NOMO-1 treated with dmso at 0.1 percent for 144 hours (cell line): ENCODE results near the gene OVCH1.
A peak's percentile ranks its signal among the peaks of the same experiment; 100 is the strongest.

Experiments used
- DNase-seq: peaks from one replicate; lab custom pipeline; 2025; ENCODE audit not compliant: unreplicated experiment; lab: John Stamatoyannopoulos, UW

Gene OVCH1

GRCh38 chr12:29497588-29497987, at the start of gene OVCH1:
Gene OVCH1 (minus strand): TSS chr12:29497686. CDS start chr12:29497686, 0 bp downstream.
- no peak for DNase-seq

DNA sequence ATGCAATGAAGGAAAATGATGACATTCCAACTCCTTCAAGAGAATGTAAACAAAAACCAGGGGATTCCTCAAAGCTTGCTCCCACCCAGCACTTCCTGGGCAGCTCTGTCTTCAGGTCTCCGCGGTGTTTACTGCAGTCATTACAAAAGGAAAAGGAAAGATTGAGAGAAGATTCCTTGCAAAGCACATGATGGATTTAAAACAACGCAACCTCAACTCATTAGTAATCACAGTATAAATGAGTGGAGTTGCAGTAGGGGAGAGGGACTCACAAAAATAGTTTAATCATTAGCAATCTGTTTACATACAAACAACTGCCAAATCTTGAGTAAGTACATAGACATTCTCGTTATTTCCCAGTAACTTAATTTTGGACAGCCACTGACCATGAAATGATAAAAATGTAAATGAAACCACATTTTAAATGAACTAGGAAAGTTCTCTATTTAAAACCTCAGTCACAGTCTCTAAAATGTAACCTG, 49.7 kb upstream of the OVCH1 start:
- no peak for DNase-seq

GRCh38 chr12:29546000-29546399, 48.5 kb upstream of the OVCH1 start:
- no peak for DNase-seq

GRCh38 chr12:29545102-29545467, 47.6 kb upstream of the OVCH1 start:
- no peak for DNase-seq

DNA sequence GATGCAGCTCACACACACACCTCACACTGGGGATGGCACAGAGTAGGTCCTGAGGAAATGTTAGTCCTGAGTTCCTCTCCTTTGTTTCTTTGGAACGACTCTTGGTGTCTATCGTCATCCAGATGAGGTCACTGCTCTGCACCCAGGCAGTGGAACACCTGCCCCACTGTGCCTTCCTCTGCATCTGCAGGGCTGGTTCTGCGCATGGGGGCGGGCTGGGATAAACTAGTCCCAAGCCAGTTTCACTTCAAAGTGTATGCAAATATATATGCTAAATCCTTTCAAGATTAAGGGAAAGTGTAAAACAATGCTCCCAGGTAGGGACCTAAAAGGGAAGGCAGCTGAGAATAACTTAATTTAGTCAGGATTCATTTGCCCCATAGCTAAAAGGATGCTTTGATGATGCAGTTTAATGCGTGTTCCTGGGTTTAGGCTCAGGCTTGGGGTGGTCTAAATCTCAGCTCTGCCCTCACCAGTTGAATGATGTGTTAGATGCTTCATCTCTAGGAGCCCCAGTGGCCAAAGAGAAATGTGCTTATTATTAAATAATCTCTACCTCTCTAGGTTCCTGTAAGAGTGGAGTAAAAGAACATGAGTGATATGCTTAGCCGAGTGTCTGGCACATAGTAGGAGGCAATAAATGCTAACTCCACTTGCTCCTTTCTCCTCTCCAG, 47.1 kb upstream of the OVCH1 start:
- DNase-seq, result no peak

DNA sequence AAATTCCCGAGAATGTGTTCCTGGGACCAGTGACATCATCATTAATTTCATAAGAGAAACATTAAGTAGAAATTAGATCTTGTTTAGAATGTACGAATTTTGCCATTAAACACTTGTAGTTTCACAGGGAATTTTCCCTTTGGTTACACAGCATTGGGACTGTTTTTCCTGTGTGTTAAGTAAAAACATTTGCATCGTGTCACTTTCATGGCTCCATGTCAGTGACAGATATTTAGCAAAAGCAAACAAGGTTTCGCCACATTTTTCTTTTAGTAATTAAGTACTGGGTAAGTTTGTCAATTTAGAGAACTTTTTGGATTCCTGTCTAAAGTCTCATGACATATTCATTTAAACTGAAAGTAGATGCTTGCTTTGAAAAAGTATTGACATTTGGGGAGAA, 45.5 kb upstream of the OVCH1 start:
- no peak for DNase-seq

GRCh38 chr12:29537298-29537697, 39.8 kb upstream of the OVCH1 start:
- DNase-seq, result no peak

GRCh38 chr12:29534935-29535334, 37.4 kb upstream of the OVCH1 start:
- peak; percentile 66 for DNase-seq

DNA sequence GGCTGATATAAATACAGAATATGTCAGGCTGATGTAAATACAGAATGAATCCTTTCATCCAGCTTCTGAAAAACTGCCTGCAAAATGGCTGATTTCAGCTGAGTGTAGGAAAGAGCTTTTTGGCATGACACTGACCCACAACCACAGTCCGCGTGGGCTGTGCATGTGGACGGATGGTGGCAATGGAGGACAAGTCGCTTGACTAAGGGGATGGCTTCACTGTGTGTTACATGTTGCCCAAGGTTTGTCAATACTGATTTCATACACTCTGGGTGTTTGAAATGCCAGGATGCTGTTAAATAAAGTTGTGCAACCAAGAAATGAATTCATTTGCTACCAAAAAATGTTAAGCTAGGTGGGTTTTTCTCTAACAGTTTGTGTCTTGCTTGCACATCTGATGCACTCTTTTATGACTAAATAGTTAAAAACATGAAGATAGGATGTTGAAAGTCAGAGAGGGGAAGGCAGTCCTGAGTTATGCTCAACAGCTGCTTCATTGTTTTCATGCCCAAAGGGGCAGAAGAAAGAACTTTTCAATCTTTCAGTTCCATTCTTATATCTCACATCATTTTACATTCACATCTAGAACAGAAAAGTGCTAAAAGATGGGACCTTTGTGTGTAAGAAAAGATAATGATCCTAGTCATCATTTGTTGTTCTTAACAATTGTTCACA, 36.5 kb upstream of the OVCH1 start:
- no peak for DNase-seq

DNA sequence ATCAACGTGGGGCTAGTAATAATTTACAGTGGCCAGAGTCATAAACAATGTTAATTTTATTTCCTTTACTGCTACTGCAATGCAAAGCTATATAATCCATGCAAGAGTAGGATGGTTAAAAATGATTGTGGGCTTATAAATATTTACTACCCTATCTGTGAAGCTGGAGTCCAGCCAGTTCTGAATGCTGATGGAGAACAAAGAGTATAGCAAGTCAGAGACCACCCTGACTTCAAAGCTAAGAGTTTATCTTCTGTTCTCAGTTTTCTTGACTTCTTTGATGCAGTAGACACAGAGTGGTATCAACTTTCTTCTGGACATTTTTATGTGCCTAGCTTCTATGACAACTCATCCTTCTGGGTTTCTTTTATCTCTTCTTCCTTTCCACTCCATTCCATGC, 34.0 kb upstream of the OVCH1 start:
- DNase-seq, result no peak

DNA sequence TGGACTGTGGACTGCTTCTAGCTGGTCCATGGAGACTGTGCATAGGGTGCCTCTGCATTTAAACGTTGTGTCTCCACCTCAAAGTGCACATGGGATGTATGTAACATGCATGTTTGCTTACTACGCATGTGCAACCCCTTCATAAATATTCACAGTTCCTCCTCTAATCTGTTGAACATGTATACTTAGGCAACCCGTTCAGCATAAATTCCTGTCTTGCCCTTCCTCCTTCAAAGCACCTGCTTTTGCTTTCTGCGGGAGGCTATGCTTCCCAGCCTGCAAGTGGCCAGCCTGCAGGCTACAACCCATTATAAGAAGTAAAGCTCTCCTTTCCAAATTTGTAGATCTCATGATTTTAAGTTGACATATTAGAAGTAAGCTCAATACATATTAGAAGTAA, 33.0 kb upstream of the OVCH1 start:
- peak; percentile 15 for DNase-seq

GRCh38 chr12:29528161-29528560, 30.7 kb upstream of the OVCH1 start:
- DNase-seq, result no peak

- no peak for DNase-seq
Observed at GRCh38 chr12:29521951-29522350, 24.5 kb upstream of the OVCH1 start.

DNA sequence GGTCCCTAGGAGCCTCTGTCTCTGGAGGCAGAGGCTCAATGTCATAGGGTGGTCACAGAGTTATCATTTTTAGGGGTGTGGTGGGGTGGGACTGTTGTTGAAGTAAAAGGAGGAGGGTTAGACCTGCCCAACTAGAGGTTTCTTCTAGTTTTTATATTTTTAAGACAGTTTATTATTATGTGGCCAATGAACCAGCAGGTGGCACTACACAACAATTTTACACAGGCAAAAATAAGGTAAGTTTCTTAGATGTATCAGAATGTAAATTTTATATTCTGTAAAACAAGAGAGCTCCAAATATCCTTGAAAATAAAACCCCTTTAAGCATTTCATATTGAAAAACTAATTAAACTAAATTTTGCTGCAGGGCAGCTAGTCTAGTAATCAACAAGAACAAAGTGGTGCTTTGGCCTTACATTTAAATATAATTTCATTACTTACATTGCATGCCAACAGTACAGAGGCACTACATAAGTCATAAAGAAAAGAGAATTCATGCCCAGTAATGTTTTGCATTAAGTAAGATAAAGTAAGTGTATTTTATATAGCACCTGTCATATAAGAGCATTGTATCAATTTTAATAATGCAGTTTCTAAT, 22.2 kb upstream of the OVCH1 start:
- peak; percentile 5 for DNase-seq

DNA sequence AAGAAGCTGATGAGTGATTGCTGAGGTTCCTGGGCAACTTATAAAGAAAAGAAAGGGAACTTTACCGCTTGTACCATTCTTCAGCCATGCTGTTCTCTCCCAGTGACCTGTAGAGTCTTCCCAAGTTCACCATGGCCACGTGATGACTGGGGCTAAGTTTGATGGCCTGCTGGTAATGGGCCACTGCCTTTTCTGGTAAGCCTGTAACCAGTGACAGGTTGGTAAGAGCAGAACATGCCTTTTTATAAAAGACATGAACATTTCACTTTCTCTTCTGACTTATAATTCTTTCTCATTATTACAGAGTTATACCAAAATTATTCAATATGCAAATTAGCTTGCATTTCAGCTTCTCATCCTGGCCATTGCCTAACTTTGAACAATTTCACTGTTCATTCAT, 20.9 kb upstream of the OVCH1 start:
- no peak for DNase-seq

- no peak for DNase-seq
Observed at GRCh38 chr12:29517264-29517663, 19.8 kb upstream of the OVCH1 start.

GRCh38 chr12:29516431-29516875, 19.0 kb upstream of the OVCH1 start:
- DNase-seq, result no peak

DNA sequence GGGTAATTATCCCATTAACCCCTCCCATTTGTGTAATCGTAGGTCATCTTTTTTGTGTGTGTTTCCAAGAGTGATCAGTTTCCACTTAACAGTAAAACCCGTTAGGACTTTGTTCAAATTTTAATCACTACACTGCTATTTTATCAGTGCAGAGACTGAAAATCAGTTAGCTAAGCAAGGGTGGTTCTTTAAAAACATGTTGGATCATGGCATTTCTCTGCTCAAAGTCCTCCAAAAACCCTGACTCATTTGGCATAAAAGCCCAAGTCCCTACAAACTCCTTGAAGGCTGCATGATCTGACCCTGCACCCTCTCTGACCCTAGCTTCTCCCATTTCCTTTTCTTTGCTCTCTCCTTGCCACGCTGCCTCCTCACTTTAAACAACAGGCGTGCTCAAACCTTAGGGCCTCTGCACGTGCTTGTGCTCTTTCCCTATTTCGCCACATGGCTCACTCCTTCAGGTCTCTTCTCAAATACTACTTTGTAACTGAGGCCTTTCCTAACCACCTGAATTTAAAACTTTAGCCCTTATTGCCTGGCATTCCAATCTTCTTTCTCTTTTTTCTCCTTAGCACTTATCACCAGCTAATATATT, 13.2 kb upstream of the OVCH1 start:
- no peak for DNase-seq

GRCh38 chr12:29509503-29509902, 12.0 kb upstream of the OVCH1 start:
- no peak for DNase-seq

DNA sequence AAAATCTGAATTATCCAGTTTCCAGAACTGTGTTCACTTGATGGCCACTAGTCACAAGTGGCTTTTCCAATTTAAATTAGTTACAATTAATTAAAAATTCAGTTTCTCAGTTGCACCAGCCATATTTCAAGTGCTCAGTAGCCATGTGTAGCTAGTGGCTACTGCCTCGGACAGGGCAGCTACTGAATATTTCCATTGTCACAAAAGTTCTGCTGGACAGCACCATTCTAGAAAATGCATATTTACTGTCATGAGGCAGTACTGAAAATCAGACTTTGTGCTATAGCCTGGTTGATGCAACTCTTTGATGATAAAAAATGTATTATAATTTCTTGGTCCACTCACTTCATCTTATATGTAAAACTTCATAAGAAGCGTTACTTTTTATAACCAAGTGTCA, 11.5 kb upstream of the OVCH1 start:
- DNase-seq, result no peak

GRCh38 chr12:29505122-29505521, 7.6 kb upstream of the OVCH1 start:
- no peak for DNase-seq

DNA sequence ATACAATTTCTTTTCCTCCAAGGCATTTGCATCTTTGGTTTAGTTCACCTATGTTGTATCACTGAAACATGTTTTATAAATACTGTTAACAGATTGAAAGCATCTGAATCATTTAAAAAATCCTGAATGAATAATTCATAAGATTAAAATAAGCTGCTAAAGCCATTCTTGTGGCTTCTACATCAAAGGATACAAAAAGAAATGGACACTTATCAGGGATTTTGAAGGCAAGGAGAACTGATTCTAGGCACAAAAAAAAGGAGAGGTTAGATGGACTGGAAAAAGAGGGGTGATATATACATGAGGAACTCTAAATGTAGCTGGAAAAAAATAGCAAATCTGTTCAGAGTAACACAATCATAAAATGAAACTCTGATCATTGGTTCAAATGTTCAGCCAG, 5.8 kb upstream of the OVCH1 start:
- no peak for DNase-seq
